A549 (cell line): ENCODE measurements around the gene CLCA4. TPM values are rescaled to one million over a fixed set of nuclear protein-coding genes. Genes with fewer than 3 reads are reported as not detected.

Experiments used
- ATAC-seq, 2 experiments: fragments of 200-7000 bp in 1 of 2; fragments of >200 bp in 1 of 2; cut with Nextera tagmentation in 1 of 2; cut with Tn5 transposase in 1 of 2; 3 replicates each; pipeline versions ENCODE4 v1.8.0 to v1.9.1; 2018 to 2020; ENCODE audit warnings: mild to moderate bottlenecking in 1 of 2, moderate library complexity in 1 of 2
- CTCF ChIA-PET: fragments of 300-600 bp; sonication (Branson Sonifier 250); formaldehyde crosslinking; extraction: SDS; loops from one replicate; lab custom pipeline; 2021; ENCODE audit warnings: antibody characterized with exemption, inconsistent platforms; lab: Yijun Ruan, JAX
- POLR2A ChIA-PET: fragments of 350-600 bp; formaldehyde crosslinking; extraction: SDS; loops from one replicate; lab custom pipeline; 2021; ENCODE audit warnings: antibody characterized with exemption, inconsistent platforms; lab: Yijun Ruan, JAX
- DNase-seq, 2 experiments: peaks; one replicate each; pipeline versions ENCODE4 v3.0.0 to v3.0.0-alpha.2; 2011 to 2016; ENCODE audit warnings: low read depth in 1 of 2, low spot score in 1 of 2
- FAIRE-seq: peaks from 2 replicates; lab custom pipeline; 2011; peaks lifted over from hg19 to GRCh38; lab: Jason Lieb, UNC
- H3K27ac ChIP-seq, 2 experiments: fragments of >200 bp; sonication (Bioruptor Twin); formaldehyde crosslinking; 3 replicates each; pipeline ENCODE4 v1.5.1; 2016 to 2017
- H3K4me1 ChIP-seq: fragments of >200 bp; sonication (Bioruptor Twin); formaldehyde crosslinking; 3 replicates; pipeline ENCODE4 v1.6.1; 2016
- H3K4me2 ChIP-seq: fragments of >200 bp; sonication (Bioruptor Twin); formaldehyde crosslinking; 3 replicates; pipeline ENCODE4 v1.6.1; 2016
- H3K4me3 ChIP-seq: fragments of >200 bp; sonication (Bioruptor Twin); formaldehyde crosslinking; 3 replicates; pipeline ENCODE4 v1.5.1; 2016
- H3K9me3 ChIP-seq: fragments of >200 bp; sonication (Bioruptor Twin); formaldehyde crosslinking; 3 replicates; pipeline ENCODE4 v1.6.1; 2016
- BCL3 ChIP-seq: fragments of >200 bp; sonication (Bioruptor Twin); formaldehyde crosslinking; IDR thresholded peaks from 3 replicates; pipeline ENCODE4 v1.6.1; 2016
- CBX8 ChIP-seq: fragments of 200-600 bp; sonication (generic); IDR thresholded peaks from 2 replicates; pipeline ENCODE4 v1.6.1; 2016
- CEBPB ChIP-seq, 2 experiments: fragments of >200 bp in 1 of 2; sonication (Bioruptor Twin) in 1 of 2; formaldehyde crosslinking in 1 of 2; IDR thresholded peaks; 2 replicates each; pipeline ENCODE4 v1.6.1; 2012 to 2016
- CTCF ChIP-seq: fragments of >200 bp; sonication (Bioruptor Twin); formaldehyde crosslinking; IDR thresholded peaks from 3 replicates; pipeline ENCODE4 v1.5.1; 2016
- E2F6 ChIP-seq: IDR thresholded peaks from 2 replicates; pipeline ENCODE4 v1.6.1; 2012; ENCODE audit warnings: low read depth, borderline replicate concordance
- EHMT2 ChIP-seq: fragments of 200-600 bp; sonication (generic); IDR thresholded peaks from 2 replicates; pipeline ENCODE4 v1.6.1; 2016; ENCODE audit warnings: antibody characterized with exemption, low read depth, mild to moderate bottlenecking, moderate library complexity
- ELK1 ChIP-seq: fragments of 150-350 bp; IDR thresholded peaks from 2 replicates; pipeline ENCODE4 v1.6.1; 2014; ENCODE audit warnings: low read depth, mild to moderate bottlenecking, low read length
- EP300 ChIP-seq, 2 experiments: fragments of >200 bp; sonication (Bioruptor Twin); formaldehyde crosslinking; IDR thresholded peaks; 2 replicates in 1 of 2; 3 replicates in 1 of 2; pipeline ENCODE4 v1.6.1; 2016 to 2017
- ESRRA ChIP-seq: fragments of 150-350 bp; IDR thresholded peaks from 2 replicates; pipeline ENCODE4 v1.6.1; 2014; ENCODE audit warnings: mild to moderate bottlenecking, low read length, borderline replicate concordance
- GATA3 ChIP-seq: IDR thresholded peaks from 2 replicates; pipeline ENCODE4 v1.6.1; 2012; ENCODE audit warnings: borderline replicate concordance
- HDAC2 ChIP-seq: fragments of 200-600 bp; sonication (generic); IDR thresholded peaks from 2 replicates; pipeline ENCODE4 v1.6.1; 2016
- HES2 ChIP-seq: fragments of >200 bp; sonication (Bioruptor Twin); formaldehyde crosslinking; IDR thresholded peaks from 2 replicates; pipeline ENCODE4 v1.6.1; 2016
- HMGXB4 ChIP-seq: fragments of 250-450 bp; sonication (Bioruptor Pico); IDR thresholded peaks from 2 replicates; pipeline ENCODE4 v1.5.0; 2021; ENCODE audit warnings: mild to moderate bottlenecking, moderate library complexity, borderline replicate concordance
- HOXB13 ChIP-seq: fragments of 250-450 bp; sonication (Bioruptor Pico); IDR thresholded peaks from 2 replicates; pipeline ENCODE4 v1.5.0; 2020; ENCODE audit warnings: low read depth, mild to moderate bottlenecking, moderate library complexity
- HOXB5 ChIP-seq: fragments of 250-450 bp; sonication (Bioruptor Pico); IDR thresholded peaks from 2 replicates; pipeline ENCODE4 v1.5.0; 2020; ENCODE audit warnings: mild to moderate bottlenecking, moderate library complexity
- JUNB ChIP-seq: fragments of >200 bp; sonication (Bioruptor Twin); formaldehyde crosslinking; IDR thresholded peaks from 2 replicates; pipeline ENCODE4 v1.6.1; 2016
- NFE2L2 ChIP-seq: fragments of 150-350 bp; conservative IDR thresholded peaks from 2 replicates; pipeline ENCODE4 v1.6.1; 2014; ENCODE audit warnings: low read length
- NR3C1 ChIP-seq: fragments of >200 bp; sonication (Bioruptor Twin); formaldehyde crosslinking; IDR thresholded peaks from 3 replicates; pipeline ENCODE4 v1.6.1; 2017
- POLR2AphosphoS2 ChIP-seq: conservative IDR thresholded peaks from 2 replicates; pipeline ENCODE4 v1.6.1; 2012; ENCODE audit warnings: low read length, improper control_type of control experiment, inconsistent platforms
- RARB ChIP-seq: fragments of 250-450 bp; sonication (Bioruptor Pico); IDR thresholded peaks from 2 replicates; pipeline ENCODE4 v1.8.0; 2021; ENCODE audit warnings: mild to moderate bottlenecking, moderate library complexity
- SREBF2 ChIP-seq: fragments of 450-650 bp; IDR thresholded peaks from 2 replicates; pipeline ENCODE4 v1.6.1; 2014; ENCODE audit warnings: mild to moderate bottlenecking, moderate library complexity
- USF2 ChIP-seq: fragments of 450-650 bp; IDR thresholded peaks from 2 replicates; pipeline ENCODE4 v1.6.1; 2014; ENCODE audit warnings: antibody characterized with exemption
- ZC3H11A ChIP-seq: fragments of 450-650 bp; IDR thresholded peaks from 2 replicates; pipeline ENCODE4 v1.6.1; 2014; ENCODE audit warnings: antibody characterized with exemption, mild to moderate bottlenecking
- WGBS: methylation state at CpG from one replicate; pipeline ENCODE4 v1.1.6; 2017; ENCODE audit errors: missing lambda C conversion rate; 5-methylcytosine and 5-hydroxymethylcytosine counted together
- polyA plus RNA-seq, 4 experiments: library from polyadenylated mRNA; depleted of rRNA in 3 of 4; stranded (reverse); fragments of >200 nt; fragmentation: RNase III in 1 of 4; extraction: RNeasy Plus Mini Kit Qiagen cat#74134 plus additional on column Dnase treatment in 1 of 4; gene quantifications; 2 replicates in 3 of 4; 3 replicates in 1 of 4; pipeline ENCODE4 v1.2.3, GENCODE V29; 2011 to 2017

Gene CLCA4
- polyA plus RNA-seq, 2 of the 4 experiments (the other 2 are of a cell fraction) = not detected

- Histone ChIP-seq H3K9me3 (no peaks in the 10 kb centered on the region), H3K4me2 (no peak overlapping the region), H3K4me1 (no peaks in the 10 kb centered on the region), H3K4me3 (no peak overlapping the region), H3K27ac (no peak overlapping the region)
- no peak for FAIRE-seq
- TF ChIP-seq CEBPB (IDR thresholded peaks at IDR 0.05) (no peak), CTCF (no peak), E2F6 (no peak), SREBF2 (no peak), RARB (no peak), HOXB13 (no peak), HES2 (no peak), JUNB (no peak), ESRRA (no peak), GATA3 (no peak), CBX8 (no peak), NFE2L2 (no peak), HMGXB4 (no peak), HOXB5 (CRISPR knock-in tag) (no peak), EHMT2 (no peak), BCL3 (no peak), ZC3H11A (no peak), ELK1 (no peak), HDAC2 (no peak), POLR2AphosphoS2 (no peak)
- DNase-seq = no peak
- WGBS = 13% methylated on average over 4 of the region's 4 CpGs
- ATAC-seq = no peak
- ChIA-PET POLR2A (no interaction called here), CTCF (no interaction called here)
These were observed 72.4 kb downstream of the CLCA4 start for GRCh38 chr1:86619313-86619712.

- Histone ChIP-seq H3K9me3 (no peaks in the 10 kb centered on the region), H3K4me2 (no peak overlapping the region)
- FAIRE-seq (no peak), DNase-seq (no peak), ATAC-seq (no peak)
- POLR2A ChIA-PET = no interaction called here
- CTCF ChIA-PET = no interaction called here
- no peak for TF ChIP-seq HOXB5 (CRISPR knock-in tag)
- no peak for TF ChIP-seq NR3C1
- TF ChIP-seq SREBF2 = no peak
- no peak for TF ChIP-seq EP300 (IDR thresholded peaks at IDR 0.05)
- no peak for TF ChIP-seq HDAC2
- no peak for TF ChIP-seq USF2
- TF ChIP-seq, all 56 proteins: peak for 0
- H3K4me3 ChIP-seq = no peak overlapping the region
- no peak overlapping the region for H3K27ac ChIP-seq
- WGBS = 0% methylated on average over 1 of the region's 1 CpG
- H3K4me1 ChIP-seq = no peaks in the 10 kb centered on the region
These were observed 74.4 kb downstream of the CLCA4 start for GRCh38 chr1:86621286-86621685.
